Sigmoid colon (tissue), 4 donors: ENCODE measurements around the gene RIMBP2.

ENCODE experiments used
- EP300 ChIP-seq, 4 donors: sonication (generic); formaldehyde crosslinking; IDR thresholded peaks; one replicate each; pipeline ENCODE4 v1.6.1; 2017; ENCODE audit warnings: antibody characterized with exemption in 4 of 4
- POLR2A ChIP-seq, 2 donors: fragments of 450-650 bp; IDR thresholded peaks; one replicate each; pipeline ENCODE4 v1.6.1; 2016; ENCODE audit warnings: antibody characterized with exemption in 2 of 2, mild to moderate bottlenecking in 2 of 2, moderate library complexity in 2 of 2
- POLR2AphosphoS5 ChIP-seq, 4 donors: sonication (generic); formaldehyde crosslinking; IDR thresholded peaks; one replicate each; pipeline ENCODE4 v1.6.1; 2017; ENCODE audit warnings: antibody characterized with exemption in 4 of 4
- TF ChIP-seq, protein P1 (sequence below), 4 experiments: fragments of 450-650 bp in 3 of 4; fragments of 200-600 bp in 1 of 4; IDR thresholded peaks; one replicate each; pipeline ENCODE4 v1.5.1; 2016 to 2019; ENCODE audit warnings: antibody characterized with exemption in 4 of 4, mild to moderate bottlenecking in 3 of 4, moderate library complexity in 2 of 4

DNA sequence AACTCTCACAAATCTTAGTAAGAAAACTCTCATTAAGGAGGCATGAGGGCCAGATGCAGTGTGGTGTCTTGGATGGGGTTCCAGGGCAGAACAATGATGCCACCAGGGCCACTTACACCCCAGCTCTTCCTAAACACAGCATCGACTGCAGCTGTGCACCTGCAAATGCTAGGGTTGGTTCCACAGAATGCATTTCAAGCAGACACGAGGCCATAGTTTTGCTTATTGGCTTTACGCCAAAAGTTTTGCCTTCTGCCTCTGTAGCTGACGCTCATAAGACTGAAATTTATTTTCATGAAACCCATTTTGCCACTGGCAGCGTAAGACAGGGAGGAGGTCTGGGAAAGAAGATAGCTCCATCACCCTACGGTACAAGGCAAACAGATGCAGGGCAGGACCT lies 179.0 kb downstream of the RIMBP2 start:
- TF ChIP-seq, protein P1, sequence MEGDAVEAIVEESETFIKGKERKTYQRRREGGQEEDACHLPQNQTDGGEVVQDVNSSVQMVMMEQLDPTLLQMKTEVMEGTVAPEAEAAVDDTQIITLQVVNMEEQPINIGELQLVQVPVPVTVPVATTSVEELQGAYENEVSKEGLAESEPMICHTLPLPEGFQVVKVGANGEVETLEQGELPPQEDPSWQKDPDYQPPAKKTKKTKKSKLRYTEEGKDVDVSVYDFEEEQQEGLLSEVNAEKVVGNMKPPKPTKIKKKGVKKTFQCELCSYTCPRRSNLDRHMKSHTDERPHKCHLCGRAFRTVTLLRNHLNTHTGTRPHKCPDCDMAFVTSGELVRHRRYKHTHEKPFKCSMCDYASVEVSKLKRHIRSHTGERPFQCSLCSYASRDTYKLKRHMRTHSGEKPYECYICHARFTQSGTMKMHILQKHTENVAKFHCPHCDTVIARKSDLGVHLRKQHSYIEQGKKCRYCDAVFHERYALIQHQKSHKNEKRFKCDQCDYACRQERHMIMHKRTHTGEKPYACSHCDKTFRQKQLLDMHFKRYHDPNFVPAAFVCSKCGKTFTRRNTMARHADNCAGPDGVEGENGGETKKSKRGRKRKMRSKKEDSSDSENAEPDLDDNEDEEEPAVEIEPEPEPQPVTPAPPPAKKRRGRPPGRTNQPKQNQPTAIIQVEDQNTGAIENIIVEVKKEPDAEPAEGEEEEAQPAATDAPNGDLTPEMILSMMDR (IDR thresholded peaks at IDR 0.05) = no peak
- TF ChIP-seq POLR2A (IDR thresholded peaks at IDR 0.05) = no peak
- no peak for TF ChIP-seq EP300 (IDR thresholded peaks at IDR 0.05)
- TF ChIP-seq POLR2AphosphoS5 (IDR thresholded peaks at IDR 0.05) = no peak
